Left lobe of liver (tissue), 2 donors: ENCODE data around the gene SLC35G1. TPM values are rescaled to one million over a fixed set of nuclear protein-coding genes. Genes with fewer than 3 reads are reported as not detected.

Source experiments
- ATAC-seq: fragments of 200-7000 bp; cut with Tn5 transposase; one replicate; pipeline ENCODE4 v1.9.1; 2020; ENCODE audit warnings: mild to moderate bottlenecking, moderate library complexity
- DNase-seq: peaks from one replicate; pipeline ENCODE4 v3.0.0-alpha.2; 2020; ENCODE audit warnings: low spot score
- total RNA-seq: library from RNA; stranded (reverse); gene quantifications from one replicate; pipeline ENCODE4 v1.2.1, GENCODE V29; 2021
- donor health status: DM: no; HTN: no; CAD: no; lungs with moderate emphysema.
- donor health status: DM: no; HTN: yes; CAD: no.

Gene SLC35G1
- total RNA-seq, 1 donor from 2014 or later: 2.9 TPM

DNA sequence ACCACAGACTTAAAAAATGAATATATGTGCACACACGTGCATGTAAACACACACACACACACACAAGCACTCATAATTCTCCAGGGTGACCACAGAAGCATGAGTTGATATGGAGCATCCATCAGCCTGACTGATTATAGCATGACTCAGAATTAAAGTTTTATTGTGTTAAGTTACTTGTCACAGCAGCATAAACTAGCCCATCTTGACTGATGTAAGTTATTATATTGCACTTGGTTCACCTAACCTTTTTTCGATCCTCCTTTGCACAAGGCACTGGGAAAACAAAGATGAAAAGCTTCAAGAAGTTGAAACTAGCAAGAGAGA, 18.8 kb upstream of the SLC35G1 start:
- DNase-seq: no peak
- ATAC-seq: no peak

DNA sequence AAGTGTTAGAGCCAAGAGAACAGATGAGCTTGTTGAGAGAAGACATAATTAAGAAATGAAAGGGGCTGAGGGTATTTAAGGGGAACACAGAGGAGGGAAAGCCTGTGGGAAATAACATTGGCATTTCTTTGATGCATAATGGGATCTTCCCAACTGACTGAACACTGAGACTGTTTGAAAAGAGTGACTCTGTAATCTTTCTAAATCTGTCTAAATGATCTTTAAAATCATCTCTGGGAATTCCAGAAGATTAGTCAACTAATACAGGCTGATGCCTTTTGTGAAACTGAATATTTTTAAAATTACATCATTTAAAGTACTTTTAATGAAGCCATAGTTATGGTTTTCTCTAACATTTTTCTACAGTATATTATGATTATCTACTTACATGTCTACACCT, 17.4 kb upstream of the SLC35G1 start:
- ATAC-seq: no peak
- DNase-seq: no peak

- ATAC-seq (no peak), DNase-seq (no peak)
Measured at GRCh38 chr10:93879273-93879672, 14.5 kb upstream of the SLC35G1 start.

- DNase-seq (no peak), ATAC-seq (peak; percentile 22)
Measured at GRCh38 chr10:93894516-93895378, 969 bp downstream of the SLC35G1 start.

- DNase-seq (no peak), ATAC-seq (no peak)
Measured at GRCh38 chr10:93897070-93897780, 3.4 kb downstream of the SLC35G1 start.

- DNase-seq (no peak), ATAC-seq (no peak)
Measured at GRCh38 chr10:93899109-93899508, 5.3 kb downstream of the SLC35G1 start.

- ATAC-seq: no peak
- DNase-seq: no peak
Measured at GRCh38 chr10:93903051-93903450, 9.3 kb downstream of the SLC35G1 start.

GRCh38 chr10:93904901-93905300, 11.1 kb downstream of the SLC35G1 start:
- DNase-seq (no peak), ATAC-seq (peak; percentile 34)

GRCh38 chr10:93907059-93907458, 13.3 kb downstream of the SLC35G1 start:
- ATAC-seq: no peak

DNA sequence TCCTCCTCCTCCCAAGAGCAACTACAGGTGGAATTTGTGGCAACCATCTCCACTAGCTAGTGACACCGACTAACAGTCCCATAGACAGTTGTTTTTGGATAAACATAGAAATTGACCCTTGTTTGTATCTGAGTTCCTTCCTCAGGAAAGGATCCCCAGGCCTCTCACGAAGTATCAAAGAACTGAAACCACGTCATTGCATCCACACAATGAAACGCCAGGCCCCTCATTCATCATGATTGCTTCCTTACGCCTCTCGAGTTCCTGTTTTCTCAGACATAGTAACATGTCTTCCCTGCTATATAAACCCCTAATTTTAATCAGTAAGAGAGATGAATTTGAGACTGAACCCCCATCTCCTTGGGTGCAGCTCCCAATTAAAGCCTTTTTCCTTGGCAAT, 18.1 kb downstream of the SLC35G1 start:
- ATAC-seq (no peak), DNase-seq (no peak)

More at GRCh38 chr10:93907059-93907458, 13.3 kb downstream of the SLC35G1 start:
- DNase-seq: no peak

DNA sequence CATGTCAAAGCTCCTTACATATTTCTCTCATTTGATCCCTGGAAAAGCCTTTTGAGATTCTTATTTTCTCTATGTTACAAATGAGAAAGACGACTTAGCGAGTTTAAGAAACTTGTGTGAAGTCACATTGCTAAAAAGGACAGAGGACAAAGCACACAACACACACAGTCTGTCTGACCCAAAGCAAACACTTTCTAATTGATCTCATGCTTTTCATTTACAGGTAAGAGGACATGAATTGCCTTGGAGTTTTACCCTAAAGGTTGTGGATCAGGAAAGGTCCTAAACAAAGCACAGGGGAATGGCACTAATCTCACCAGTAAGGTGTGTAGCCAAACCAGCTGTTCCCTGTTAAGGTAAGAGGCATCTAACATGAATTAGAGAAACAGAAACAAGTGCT, 18.7 kb downstream of the SLC35G1 start:
- DNase-seq (no peak), ATAC-seq (peak; percentile 46)

DNA sequence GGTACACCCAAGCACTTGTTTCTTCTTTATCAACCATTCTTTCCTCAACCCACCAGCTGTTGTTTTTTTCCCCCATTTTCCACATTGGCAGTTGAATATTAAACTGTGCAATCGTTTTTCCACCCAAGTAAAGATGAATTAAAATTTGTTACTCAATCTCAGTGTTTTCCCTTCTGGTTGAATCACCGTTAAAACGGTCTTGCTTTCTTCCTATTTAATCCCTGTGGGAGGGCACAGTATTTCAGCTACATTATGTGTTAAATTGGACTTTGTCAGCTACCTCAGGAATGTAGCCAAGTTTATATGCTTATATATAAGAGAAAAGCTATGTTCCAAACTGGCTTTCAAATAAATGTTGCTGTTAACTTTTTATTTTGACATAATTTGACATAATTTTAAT, 19.9 kb downstream of the SLC35G1 start:
- ATAC-seq: no peak
- no peak for DNase-seq

GRCh38 chr10:93915598-93915997, 21.8 kb downstream of the SLC35G1 start:
- DNase-seq: no peak
- ATAC-seq: no peak

DNA sequence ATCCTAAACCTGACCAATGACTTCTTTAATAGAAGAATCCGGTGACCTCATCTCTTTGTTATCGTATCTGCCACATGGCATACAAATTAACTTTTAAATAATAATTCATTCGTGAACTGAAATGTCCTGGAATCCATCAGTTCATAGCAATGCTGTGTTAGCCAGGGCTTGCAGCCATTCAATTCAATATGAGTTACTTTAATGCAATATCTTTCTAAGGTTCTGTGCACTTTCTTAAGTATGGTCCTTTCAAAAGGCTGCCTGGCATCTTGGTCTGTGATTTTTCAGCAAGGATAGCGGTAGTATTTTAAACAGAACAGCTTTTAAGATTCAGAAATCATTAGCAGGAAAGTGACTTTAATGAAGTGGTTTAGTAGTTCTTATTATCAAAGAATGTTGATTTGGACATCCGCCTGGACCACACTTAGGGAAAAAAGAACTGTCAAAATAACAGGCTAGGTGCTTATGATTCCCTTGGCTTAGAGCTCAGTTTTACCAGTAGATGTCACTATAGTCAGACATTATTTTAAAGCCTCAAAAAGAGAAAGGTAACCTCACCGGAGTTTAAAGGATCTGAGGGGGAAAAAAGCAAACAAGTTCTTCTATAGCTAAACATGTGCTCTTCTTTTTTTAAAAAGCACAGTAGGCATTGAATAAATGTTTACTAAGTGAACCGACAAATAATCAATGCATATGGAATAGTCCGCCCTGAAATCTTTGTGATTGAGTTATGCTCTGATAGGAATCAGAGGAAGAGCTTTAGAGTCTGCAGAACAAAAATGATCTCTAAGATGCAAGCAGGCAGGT, 22.7 kb downstream of the SLC35G1 start:
- ATAC-seq: peak; percentile 89
- no peak for DNase-seq

GRCh38 chr10:93917064-93917391, 23.2 kb downstream of the SLC35G1 start:
- ATAC-seq: peak; percentile 83
- peak; percentile 55 for DNase-seq

DNA sequence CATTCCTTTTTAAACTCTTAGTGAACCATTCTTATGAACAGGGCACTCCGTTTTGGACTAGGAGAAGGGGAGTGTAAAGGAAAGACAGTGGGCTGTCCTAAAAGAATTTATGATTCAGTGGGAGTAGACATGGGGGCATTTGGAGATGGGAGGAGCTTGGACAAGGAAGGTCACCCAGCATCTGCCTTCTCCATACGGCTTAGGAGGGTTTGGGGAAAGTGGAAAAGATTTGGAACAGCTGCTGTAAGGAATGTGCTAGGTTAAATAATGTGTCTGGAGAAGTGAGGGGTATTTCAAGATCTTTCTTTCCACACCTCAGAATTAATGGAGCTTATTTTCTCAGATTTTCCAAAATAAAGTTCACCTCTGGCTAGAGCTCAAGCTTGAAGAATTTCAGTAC, 24.0 kb downstream of the SLC35G1 start:
- DNase-seq (no peak), ATAC-seq (no peak)

- DNase-seq (no peak), ATAC-seq (no peak)
Measured at GRCh38 chr10:93921338-93921737, 27.6 kb downstream of the SLC35G1 start.

DNA sequence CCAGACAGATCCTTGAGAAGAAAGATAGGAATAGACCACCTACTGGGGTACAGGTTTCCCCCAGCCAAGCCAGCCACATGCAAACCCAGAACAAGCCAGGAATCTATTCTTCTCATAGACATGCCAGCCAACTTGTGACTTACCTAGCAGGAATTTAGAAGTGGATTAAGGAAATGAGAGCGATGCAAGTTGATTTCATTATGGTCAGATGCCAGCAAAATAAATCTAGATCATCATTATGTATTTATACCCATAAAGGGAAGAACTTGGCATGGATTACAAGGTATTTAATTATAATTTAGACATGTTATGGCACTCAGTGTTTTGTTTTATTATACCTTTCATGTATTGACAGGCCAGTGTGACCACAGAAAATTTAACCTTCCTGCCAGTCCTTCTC, 32.8 kb downstream of the SLC35G1 start:
- no peak for ATAC-seq
- DNase-seq: no peak

DNA sequence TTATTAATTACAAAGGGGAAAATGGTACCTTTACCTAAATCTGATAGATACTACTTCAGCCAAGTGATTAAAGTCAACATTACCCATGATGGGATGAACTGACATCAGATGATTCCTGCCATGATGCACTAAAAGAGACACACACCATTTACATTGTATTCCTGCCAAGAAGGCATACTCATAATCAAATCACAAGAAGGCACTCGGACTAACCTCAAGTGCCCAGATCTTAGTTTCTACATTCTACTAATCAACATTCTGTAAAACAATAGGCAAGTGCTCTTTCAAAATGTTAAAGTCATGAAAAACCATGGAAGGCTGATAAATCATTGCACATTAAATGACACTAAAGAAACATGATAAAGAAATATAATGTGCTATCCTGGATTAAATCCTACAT, 44.4 kb downstream of the SLC35G1 start:
- ATAC-seq: no peak
- DNase-seq: no peak

DNA sequence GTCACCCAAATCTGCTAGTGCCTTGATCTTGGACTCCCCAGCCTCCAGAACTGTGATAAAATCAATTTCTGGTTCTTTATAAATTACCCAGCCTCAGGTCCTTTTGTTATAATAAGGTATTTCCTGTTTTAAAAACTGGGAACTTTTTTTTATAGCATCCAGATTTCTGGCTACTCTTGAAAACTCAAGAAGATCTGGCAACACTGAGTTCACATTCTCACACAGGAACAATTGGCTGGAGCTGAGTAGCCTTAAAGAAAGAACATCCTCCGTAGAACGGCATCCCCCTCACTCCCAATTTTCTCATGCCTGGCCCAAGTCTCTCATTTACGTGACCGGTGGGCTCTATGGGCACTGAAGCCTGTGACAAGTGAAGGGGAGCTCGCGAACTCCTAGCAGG, 47.1 kb downstream of the SLC35G1 start:
- DNase-seq (no peak), ATAC-seq (no peak)

DNA sequence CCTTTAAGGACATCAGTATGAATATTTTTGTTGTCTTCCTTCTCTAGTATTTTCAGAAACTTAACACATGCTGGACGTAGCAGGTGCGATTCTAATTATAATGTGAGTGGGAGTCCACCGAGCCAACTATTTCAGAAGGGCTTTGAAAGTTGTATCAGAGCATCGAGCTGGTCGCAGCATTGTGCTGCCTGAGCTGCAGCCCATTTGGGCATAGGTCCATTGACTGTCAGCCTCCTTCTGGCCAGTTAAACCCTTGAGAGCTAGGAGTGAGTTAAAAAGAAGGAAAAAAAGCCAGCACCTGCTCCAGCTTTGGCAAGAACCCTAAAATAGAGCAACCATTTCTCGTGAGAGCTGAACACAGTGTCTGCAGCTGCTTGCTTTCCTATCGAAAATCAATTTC, 47.8 kb downstream of the SLC35G1 start:
- ATAC-seq (no peak), DNase-seq (no peak)

GRCh38 chr10:93945819-93946218, 52.0 kb downstream of the SLC35G1 start:
- ATAC-seq (no peak), DNase-seq (no peak)
